Transverse colon (tissue), 4 donors: ENCODE measurements around the gene MLLT1. TPM values are rescaled to one million over a fixed set of nuclear protein-coding genes. Genes with fewer than 3 reads are reported as not detected.

Experiments
- DNase-seq: peaks from one replicate; pipeline ENCODE4 v3.0.0-alpha.2; 2019
- H3K27ac ChIP-seq, 4 donors: fragments of 200-600 bp; sonication (generic); 2 replicates each; pipeline ENCODE4 v1.5.1; 2016 to 2018; ENCODE audit warnings: inconsistent platforms in 4 of 4
- H3K27me3 ChIP-seq: fragments of 200-600 bp; sonication (generic); 2 replicates; pipeline ENCODE4 v1.5.1; 2017; ENCODE audit warnings: inconsistent platforms
- H3K36me3 ChIP-seq, 4 donors: fragments of 200-600 bp; sonication (generic); 2 replicates each; pipeline ENCODE4 v1.5.1; 2017 to 2019; ENCODE audit warnings: inconsistent platforms in 4 of 4
- H3K4me1 ChIP-seq, 4 donors: fragments of 200-600 bp; sonication (generic); 2 replicates each; pipeline ENCODE4 v1.5.1; 2017 to 2020; ENCODE audit warnings: inconsistent platforms in 4 of 4
- H3K4me3 ChIP-seq, 4 donors: fragments of 200-600 bp; sonication (generic); 1 replicate in 1 of 4; 2 replicates in 3 of 4; pipeline versions ENCODE4 v1.5.1 to v1.6.1; 2017 to 2019; ENCODE audit warnings: inconsistent platforms in 4 of 4
- H3K9me3 ChIP-seq, 2 donors: fragments of 200-600 bp; sonication (generic); 2 replicates each; pipeline ENCODE4 v1.5.1; 2017 to 2019; ENCODE audit warnings: inconsistent platforms in 2 of 2
- CTCF ChIP-seq, 5 experiments: fragments of 200-600 bp in 3 of 5; fragments of 450-650 bp in 2 of 5; sonication (generic) in 3 of 5; IDR thresholded peaks; 1 replicate in 2 of 5; 2 replicates in 3 of 5; pipeline ENCODE4 v1.5.1; 2016 to 2017; ENCODE audit warnings: antibody characterized with exemption in 5 of 5, inconsistent platforms in 3 of 5, mild to moderate bottlenecking in 2 of 5, moderate library complexity in 1 of 5
- EP300 ChIP-seq: sonication (generic); formaldehyde crosslinking; IDR thresholded peaks from one replicate; pipeline ENCODE4 v1.6.1; 2017; ENCODE audit warnings: antibody characterized with exemption, low read depth
- POLR2A ChIP-seq: fragments of 450-650 bp; IDR thresholded peaks from one replicate; pipeline ENCODE4 v1.6.1; 2016; ENCODE audit warnings: antibody characterized with exemption, mild to moderate bottlenecking, moderate library complexity
- POLR2AphosphoS5 ChIP-seq, 3 donors: sonication (generic); formaldehyde crosslinking; IDR thresholded peaks; one replicate each; pipeline ENCODE4 v1.6.1; 2016; ENCODE audit warnings: antibody characterized with exemption in 3 of 3
- WGBS, 2 donors: methylation state at CpG; one replicate each; pipeline ENCODE4 v1.1.5; 2018; ENCODE audit warnings: low coverage in 1 of 2; 5-methylcytosine and 5-hydroxymethylcytosine counted together
- in situ Hi-C, 4 donors: fragments of 200-750 bp; cut with MboI; loops; one replicate each; pipeline versions ENCODE4 v1.15.0 to v1.15.1; 2017; ENCODE audit warnings: low sequenced_read_pairs in 3 of 4, low pct_ligation_motif_present in 1 of 4, low pct_unique_long_range_greater_than_20kb in 1 of 4
- intact Hi-C: fragments of 100-400 bp; cut with DNase I; formaldehyde crosslinking; loops from one replicate; pipeline ENCODE4 v1.15.1; 2023; ENCODE audit warnings: low total_unique reads
- total RNA-seq, 4 donors: library from RNA; depleted of rRNA; stranded (reverse); fragments of >200 nt; gene quantifications; one replicate each; pipeline ENCODE4 v1.1.0, GENCODE V29; 2016

MLLT1 gene
- total RNA-seq, 4 donors from 2014 or later, result 12.3 to 34.6 (median 19.7) TPM

GRCh38 chr19:6313398-6313969 lies 33.7 kb upstream of the MLLT1 start:
- Histone ChIP-seq H3K9me3 (no peaks in the 10 kb centered on the region), H3K27me3 (peaks cover 4% of the 10 kb centered on the region), H3K36me3 (no peaks in the 10 kb centered on the region), H3K27ac (no peak overlapping the region), H3K4me1 (no peaks in the 10 kb centered on the region), H3K4me3 (no peak overlapping the region)
- TF ChIP-seq EP300 (no peak), CTCF (IDR thresholded peaks at IDR 0.05) (no peak), POLR2AphosphoS5 (IDR thresholded peaks at IDR 0.05) (no peak), POLR2A (no peak)
- 67 to 100% methylated on average over 1 to 5 of the region's 5 CpGs for WGBS, 2 donors
- no peak for DNase-seq
- intact Hi-C loops (no loop called here), in situ Hi-C loops (loop anchor here in 2 of 4 donors (25.0 kb wide), 2 partner anchors 176 to 276 kb away; partner anchors contain the start of gene ACSBG2 (in 1 of the 2))

- WGBS, 2 donors, result 59 to 100% methylated on average over 1 to 9 of the region's 9 CpGs
- in situ Hi-C loops, result loop anchor here in 2 of 4 donors (25.0 kb wide), 2 partner anchors 175 to 275 kb away; partner anchors contain the start of gene ACSBG2 (in 1 of the 2)
- H3K4me3 ChIP-seq, result no peak overlapping the region
- H3K4me1 ChIP-seq, result no peaks in the 10 kb centered on the region
- no peaks in the 10 kb centered on the region for H3K9me3 ChIP-seq
- TF ChIP-seq POLR2AphosphoS5 (IDR thresholded peaks at IDR 0.05), result no peak
- TF ChIP-seq EP300, result no peak
- TF ChIP-seq POLR2A, result no peak
- TF ChIP-seq CTCF (IDR thresholded peaks at IDR 0.05), result no peak
- intact Hi-C loops, result no loop called here
- H3K36me3 ChIP-seq, result no peaks in the 10 kb centered on the region
- DNase-seq, result no peak
- no peak overlapping the region for H3K27ac ChIP-seq
- H3K27me3 ChIP-seq, result peaks cover 4% of the 10 kb centered on the region
Measured at GRCh38 chr19:6312018-6312417, 32.2 kb upstream of the MLLT1 start.

- Histone ChIP-seq H3K27ac (no peak overlapping the region), H3K27me3 (no peaks in the 10 kb centered on the region), H3K4me1 (no peaks in the 10 kb centered on the region), H3K9me3 (peaks cover 1 to 4% of the 10 kb centered on the region in 2 donors), H3K4me3 (no peak overlapping the region), H3K36me3 (no peaks in the 10 kb centered on the region)
- intact Hi-C loops, result loop anchor here (5.0 to 10.0 kb wide), 2 partner anchors 81 to 254 kb away; no protein-coding TSS in a partner anchor
- TF ChIP-seq POLR2AphosphoS5 (IDR thresholded peaks at IDR 0.05) (no peak), EP300 (no peak), CTCF (IDR thresholded peaks at IDR 0.05) (no peak), POLR2A (no peak)
- no peak for DNase-seq
- WGBS, 2 donors, result 94% methylated on average over 5 of the region's 5 CpGs; no CpG with 5 or more reads in 1 of the 2 donors
- in situ Hi-C loops, result loop anchor here in 1 of 4 donors (25.0 kb wide), 1 partner anchor 111 kb away; no protein-coding TSS in a partner anchor
Measured at GRCh38 chr19:6298413-6298812, 18.6 kb upstream of the MLLT1 start.

GRCh38 chr19:6297202-6297601 lies 17.4 kb upstream of the MLLT1 start:
- Histone ChIP-seq H3K9me3 (peaks cover 11 to 12% of the 10 kb centered on the region in 2 donors), H3K27me3 (no peaks in the 10 kb centered on the region), H3K36me3 (no peaks in the 10 kb centered on the region), H3K4me1 (no peaks in the 10 kb centered on the region), H3K27ac (no peak overlapping the region), H3K4me3 (no peak overlapping the region)
- no peak for DNase-seq
- in situ Hi-C loops, result loop anchor here in 1 of 4 donors (25.0 kb wide), 1 partner anchor 110 kb away; no protein-coding TSS in a partner anchor
- no peak for TF ChIP-seq EP300
- no peak for TF ChIP-seq POLR2AphosphoS5 (IDR thresholded peaks at IDR 0.05)
- no peak for TF ChIP-seq POLR2A
- TF ChIP-seq CTCF (IDR thresholded peaks at IDR 0.05), result no peak
- WGBS, 2 donors, result 63 to 100% methylated on average over 1 to 6 of the region's 6 CpGs
- intact Hi-C loops, result loop anchor here (5.0 to 10.0 kb wide), 2 partner anchors 80 to 252 kb away; no protein-coding TSS in a partner anchor
